ENCODE results near the gene PABPN1L.

PABPN1L gene

DNA sequence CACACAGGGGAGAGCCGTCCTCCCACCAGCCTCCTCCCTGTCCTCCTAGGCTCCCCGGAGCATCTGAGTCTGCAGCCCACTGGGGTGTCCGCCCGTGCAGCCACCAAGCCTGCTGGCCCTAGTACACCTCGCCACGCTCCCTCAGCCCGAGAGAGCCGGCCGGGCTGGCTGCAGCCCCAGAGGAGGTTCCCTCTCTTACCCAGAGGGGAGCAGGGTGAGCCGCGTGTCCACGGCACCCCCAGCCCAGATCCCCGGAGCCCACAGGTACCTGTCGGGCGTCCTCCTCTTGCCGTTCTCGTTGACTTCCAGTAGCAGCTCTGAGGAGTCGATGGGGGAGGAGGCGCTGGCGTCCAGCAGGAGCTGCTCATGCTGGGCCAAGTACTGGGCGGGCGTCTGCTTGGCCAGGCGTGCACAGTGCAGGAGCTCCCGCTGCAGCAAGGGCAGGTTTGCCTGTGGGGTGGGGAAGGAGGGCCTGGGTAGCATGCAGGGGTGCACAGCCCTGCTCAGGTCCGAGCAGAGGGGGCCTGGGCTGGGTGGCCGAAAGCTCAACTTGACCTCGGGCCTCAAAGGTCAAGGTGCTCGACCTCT lies 19.3 kb upstream of the PABPN1L start:
- H3K4me3 ChIP-seq (ENCODE audit: low read depth, low read length), result no peak overlapping the region
- no peak for DNase-seq (ENCODE audit: low read depth, low spot score)
- POLR2A ChIA-PET, result no interaction called here
- TF ChIP-seq, protein P1, sequence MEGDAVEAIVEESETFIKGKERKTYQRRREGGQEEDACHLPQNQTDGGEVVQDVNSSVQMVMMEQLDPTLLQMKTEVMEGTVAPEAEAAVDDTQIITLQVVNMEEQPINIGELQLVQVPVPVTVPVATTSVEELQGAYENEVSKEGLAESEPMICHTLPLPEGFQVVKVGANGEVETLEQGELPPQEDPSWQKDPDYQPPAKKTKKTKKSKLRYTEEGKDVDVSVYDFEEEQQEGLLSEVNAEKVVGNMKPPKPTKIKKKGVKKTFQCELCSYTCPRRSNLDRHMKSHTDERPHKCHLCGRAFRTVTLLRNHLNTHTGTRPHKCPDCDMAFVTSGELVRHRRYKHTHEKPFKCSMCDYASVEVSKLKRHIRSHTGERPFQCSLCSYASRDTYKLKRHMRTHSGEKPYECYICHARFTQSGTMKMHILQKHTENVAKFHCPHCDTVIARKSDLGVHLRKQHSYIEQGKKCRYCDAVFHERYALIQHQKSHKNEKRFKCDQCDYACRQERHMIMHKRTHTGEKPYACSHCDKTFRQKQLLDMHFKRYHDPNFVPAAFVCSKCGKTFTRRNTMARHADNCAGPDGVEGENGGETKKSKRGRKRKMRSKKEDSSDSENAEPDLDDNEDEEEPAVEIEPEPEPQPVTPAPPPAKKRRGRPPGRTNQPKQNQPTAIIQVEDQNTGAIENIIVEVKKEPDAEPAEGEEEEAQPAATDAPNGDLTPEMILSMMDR (IDR thresholded peaks at IDR 0.05; ENCODE audit: insufficient read depth, low read length, missing control alignments), result no peak
- CTCF ChIA-PET, result interaction anchor here (0.8 kb wide), 1 partner anchor 28 kb away, joined by 3 read pairs; no protein-coding TSS in a partner anchor

DNA sequence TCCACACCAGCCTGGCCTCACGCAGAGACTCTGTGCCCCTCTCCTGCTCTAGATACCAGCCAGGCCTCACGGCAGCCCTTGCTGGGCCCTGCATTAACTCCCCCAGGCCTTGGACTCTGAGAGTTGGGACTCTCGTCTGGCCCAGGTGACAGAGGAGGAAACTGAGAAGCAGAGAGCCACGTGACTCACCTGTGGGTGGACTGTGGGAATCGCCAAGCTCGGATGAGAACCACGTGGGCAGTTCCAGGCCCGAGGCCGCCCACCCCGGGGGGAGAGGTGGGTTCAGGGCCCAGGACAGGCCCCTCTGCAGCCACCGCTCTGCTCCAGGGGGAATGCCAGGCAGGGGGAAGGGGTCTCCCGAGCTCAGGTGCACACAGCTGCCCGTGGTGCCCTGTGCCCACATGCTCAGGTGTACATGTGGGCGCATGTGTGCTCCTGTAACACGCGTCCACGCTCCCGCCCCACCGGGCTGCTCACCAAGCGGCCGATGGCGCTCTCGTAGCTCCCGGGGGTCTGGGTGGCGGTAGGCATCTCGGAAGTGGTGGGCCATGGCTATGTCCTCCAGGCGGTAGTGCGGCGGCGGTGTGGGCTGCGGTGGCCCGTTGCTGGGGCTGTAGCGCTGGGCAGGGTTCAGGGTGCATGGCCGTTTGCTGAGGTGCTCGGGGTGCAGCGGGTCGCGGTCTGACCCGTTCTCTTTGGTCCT lies 18.3 kb upstream of the PABPN1L start:
- DNase-seq (ENCODE audit: low read depth, low spot score), result no peak
- ChIA-PET POLR2A (no interaction called here), CTCF (no interaction called here)
- no peak overlapping the region for H3K4me3 ChIP-seq (ENCODE audit: low read depth, low read length)
- TF ChIP-seq, protein P1 (IDR thresholded peaks at IDR 0.05; ENCODE audit: insufficient read depth, low read length, missing control alignments), result no peak

DNA sequence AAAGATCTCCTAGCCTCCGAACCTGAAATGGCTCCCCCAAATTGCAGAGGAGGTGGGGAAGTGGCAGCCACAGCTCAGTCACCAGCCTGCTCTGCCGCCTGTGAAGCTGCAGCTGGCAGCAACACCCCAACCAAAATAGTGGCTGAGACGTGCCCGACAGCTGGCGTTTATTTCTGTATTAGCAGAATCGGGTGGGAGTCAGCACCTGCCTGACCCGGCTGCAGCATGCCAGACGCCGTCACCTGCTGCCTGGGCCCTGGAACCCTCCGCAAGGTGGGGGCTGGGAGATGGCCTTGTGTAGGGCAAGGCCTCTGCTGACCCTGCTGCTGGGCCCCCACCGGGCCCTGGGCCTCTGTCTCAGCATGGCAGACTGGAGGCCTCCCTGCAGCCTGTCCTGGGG lies 17.5 kb upstream of the PABPN1L start:
- POLR2A ChIA-PET, result no interaction called here
- TF ChIP-seq, protein P1 (IDR thresholded peaks at IDR 0.05; ENCODE audit: insufficient read depth, low read length, missing control alignments), result no peak
- no peak overlapping the region for H3K4me3 ChIP-seq (ENCODE audit: low read depth, low read length)
- no peak for DNase-seq (ENCODE audit: low read depth, low spot score)
- CTCF ChIA-PET, result no interaction called here

DNA sequence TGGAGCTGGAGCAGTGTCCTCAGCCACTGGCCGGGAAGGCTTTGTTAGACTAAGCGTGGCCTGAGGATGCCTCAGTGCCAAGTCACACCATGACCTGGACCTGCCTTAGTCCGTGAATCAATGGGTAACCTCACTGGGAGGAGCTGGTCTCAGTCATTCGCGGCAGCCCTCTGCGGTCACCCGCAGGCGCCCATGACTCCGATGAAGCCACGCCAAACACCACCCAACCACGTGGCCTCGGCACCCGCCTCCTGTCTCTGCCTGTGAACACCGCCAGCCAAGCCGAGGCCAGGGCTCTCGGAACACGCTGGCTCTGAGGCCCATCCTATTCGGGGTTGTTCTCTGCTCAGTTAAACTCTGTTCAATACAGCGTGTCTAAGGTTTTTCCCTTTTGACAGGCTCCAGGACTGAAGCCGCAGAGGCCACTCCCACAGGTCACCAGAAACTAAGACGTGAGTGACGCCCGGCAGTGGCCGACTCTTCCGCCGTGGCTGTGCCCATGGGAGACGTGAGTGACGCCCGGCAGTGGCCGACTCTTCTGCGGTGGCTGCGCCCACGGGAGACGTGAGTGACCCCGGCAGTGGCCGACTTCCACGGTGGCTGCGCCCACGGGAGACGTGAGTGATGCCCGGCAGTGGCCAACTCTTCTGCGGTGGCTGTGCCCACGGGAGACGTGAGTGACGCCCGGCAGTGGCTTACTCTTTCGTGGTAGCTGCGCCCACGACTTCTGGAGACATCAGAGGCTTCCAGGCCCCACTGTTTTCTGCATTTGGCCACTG lies 16.8 kb upstream of the PABPN1L start:
- ChIA-PET POLR2A (no interaction called here), CTCF (no interaction called here)
- TF ChIP-seq, protein P1 (IDR thresholded peaks at IDR 0.05; ENCODE audit: insufficient read depth, low read length, missing control alignments), result no peak
- no peak for DNase-seq (ENCODE audit: low read depth, low spot score)
- no peak overlapping the region for H3K4me3 ChIP-seq (ENCODE audit: low read depth, low read length)

DNA sequence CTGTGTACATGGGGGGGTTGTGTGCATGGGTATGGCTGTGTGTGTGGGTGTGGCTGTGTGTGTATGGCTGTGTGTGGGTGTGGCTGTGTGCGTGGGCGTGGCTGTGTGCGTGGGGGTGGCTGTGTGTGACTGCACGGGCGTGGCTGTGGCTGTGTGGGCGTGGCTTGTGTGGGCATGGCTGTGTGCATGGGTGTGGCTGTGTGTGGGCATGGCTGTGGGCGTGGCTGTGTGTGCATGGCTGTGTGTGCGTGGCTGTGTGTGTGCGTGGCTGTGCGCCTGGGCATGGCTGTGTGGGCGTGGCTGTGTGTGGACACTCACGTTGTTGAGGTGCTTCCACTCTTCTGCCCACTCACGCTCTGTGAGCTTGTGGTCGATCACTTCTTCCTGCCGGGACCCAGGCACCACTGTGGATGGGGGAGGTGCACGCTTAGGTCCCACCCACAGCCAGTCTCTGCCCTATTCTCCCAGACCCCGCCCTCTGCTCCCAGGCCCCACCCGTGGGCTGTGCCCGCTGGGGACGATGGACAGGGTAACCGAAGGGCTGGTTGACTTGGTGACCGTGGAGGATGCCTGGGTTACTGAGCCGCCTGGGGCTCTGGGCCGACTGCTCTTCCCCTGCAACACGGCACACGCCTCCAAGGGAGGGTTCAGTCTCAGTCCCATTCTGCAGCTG lies 16.0 kb upstream of the PABPN1L start:
- ChIA-PET POLR2A (no interaction called here), CTCF (no interaction called here)
- TF ChIP-seq, protein P1 (IDR thresholded peaks at IDR 0.05; ENCODE audit: insufficient read depth, low read length, missing control alignments), result no peak
- no peak for DNase-seq (ENCODE audit: low read depth, low spot score)
- H3K4me3 ChIP-seq (ENCODE audit: low read depth, low read length), result no peak overlapping the region

Measured in AG04449 (cell line).